Endothelial cell (in vitro differentiated cells): ENCODE measurements around the gene SLC22A14. TPM values are rescaled to one million over a fixed set of nuclear protein-coding genes. Genes with fewer than 3 reads are reported as not detected.

Source experiments
- DNase-seq: peaks from one replicate; pipeline ENCODE4 v3.0.0; 2021; ENCODE audit warnings: low spot score
- H3K27ac Mint-ChIP-seq: one replicate; pipeline ENCODE4 v1.8.0; 2021; ENCODE audit warnings: mixed read lengths, inconsistent platforms; ENCODE audit not compliant: unreplicated experiment
- H3K27me3 Mint-ChIP-seq: one replicate; pipeline ENCODE4 v1.8.0; 2021; ENCODE audit warnings: mild to moderate bottlenecking, moderate library complexity, mixed read lengths, inconsistent platforms; ENCODE audit not compliant: unreplicated experiment
- H3K36me3 Mint-ChIP-seq: one replicate; pipeline ENCODE4 v1.8.0; 2021; ENCODE audit warnings: mild to moderate bottlenecking, low read depth, mixed read lengths, inconsistent platforms; ENCODE audit not compliant: unreplicated experiment
- H3K4me1 Mint-ChIP-seq: one replicate; pipeline ENCODE4 v1.8.0; 2021; ENCODE audit warnings: mild to moderate bottlenecking, mixed read lengths, inconsistent platforms; ENCODE audit not compliant: unreplicated experiment
- H3K4me3 Mint-ChIP-seq: one replicate; pipeline ENCODE4 v1.8.0; 2021; ENCODE audit warnings: mild to moderate bottlenecking, mixed read lengths, inconsistent platforms; ENCODE audit not compliant: unreplicated experiment
- H3K9me3 Mint-ChIP-seq: one replicate; pipeline ENCODE4 v1.8.0; 2021; ENCODE audit warnings: mixed read lengths, inconsistent platforms; ENCODE audit not compliant: unreplicated experiment
- CTCF ChIP-seq: fragments of 200-600 bp; sonication (generic); IDR thresholded peaks from one replicate; pipeline ENCODE4 v1.5.0; 2021; ENCODE audit warnings: antibody characterized with exemption; ENCODE audit not compliant: unreplicated experiment
- total RNA-seq: library from RNA; stranded (reverse); fragmentation: NEBNext Ultra II Directional; extraction: Animal tissue kit (Norgen Biotek cat#: 25700); gene quantifications from one replicate; pipeline ENCODE4 v1.2.1, GENCODE V29; 2021; ENCODE audit not compliant: unreplicated experiment

The SLC22A14 gene
- total RNA-seq, 1 donor from 2014 or later, result 0.36 TPM

GRCh38 chr3:38349684-38350359 lies 67.7 kb downstream of the SLC22A14 start:
- Mint-ChIP-seq H3K27ac (no peak overlapping the region), H3K36me3 (peaks cover 5% of the 10 kb centered on the region), H3K27me3 (peaks cover 3% of the 10 kb centered on the region), H3K4me1 (peaks cover 4% of the 10 kb centered on the region), H3K4me3 (no peak overlapping the region), H3K9me3 (no peaks in the 10 kb centered on the region)
- DNase-seq, result no peak
- no peak for TF ChIP-seq CTCF

GRCh38 chr3:38353151-38353550 lies 71.1 kb downstream of the SLC22A14 start:
- H3K4me3 Mint-ChIP-seq, result no peak overlapping the region
- no peak for TF ChIP-seq CTCF
- DNase-seq, result no peak

GRCh38 chr3:38354588-38355330 lies 72.7 kb downstream of the SLC22A14 start:
- Mint-ChIP-seq H3K27me3 (peaks cover 1% of the 10 kb centered on the region), H3K4me3 (no peak overlapping the region), H3K9me3 (no peaks in the 10 kb centered on the region)

More at GRCh38 chr3:38353151-38353550, 71.1 kb downstream of the SLC22A14 start:
- no peaks in the 10 kb centered on the region for H3K9me3 Mint-ChIP-seq
- H3K36me3 Mint-ChIP-seq, result peaks cover 9% of the 10 kb centered on the region
- no peak overlapping the region for H3K27ac Mint-ChIP-seq
- H3K27me3 Mint-ChIP-seq, result peaks cover 3% of the 10 kb centered on the region
- peaks cover 2% of the 10 kb centered on the region for H3K4me1 Mint-ChIP-seq

GRCh38 chr3:38359038-38359437 lies 76.9 kb downstream of the SLC22A14 start:
- peaks cover 11% of the 10 kb centered on the region for H3K36me3 Mint-ChIP-seq
- H3K27me3 Mint-ChIP-seq, result no peaks in the 10 kb centered on the region
- no peaks in the 10 kb centered on the region for H3K4me1 Mint-ChIP-seq
- no peak for DNase-seq
- H3K4me3 Mint-ChIP-seq, result no peak overlapping the region
- no peak overlapping the region for H3K27ac Mint-ChIP-seq
- no peak for TF ChIP-seq CTCF
- no peaks in the 10 kb centered on the region for H3K9me3 Mint-ChIP-seq

More at GRCh38 chr3:38354588-38355330, 72.7 kb downstream of the SLC22A14 start:
- H3K36me3 Mint-ChIP-seq, result peaks cover 9% of the 10 kb centered on the region
- H3K4me1 Mint-ChIP-seq, result no peaks in the 10 kb centered on the region
- H3K27ac Mint-ChIP-seq, result no peak overlapping the region
- no peak for DNase-seq
- no peak for TF ChIP-seq CTCF

GRCh38 chr3:38360345-38360744 lies 78.3 kb downstream of the SLC22A14 start:
- no peak for DNase-seq
- peaks cover 1% of the 10 kb centered on the region for H3K27me3 Mint-ChIP-seq
- TF ChIP-seq CTCF, result no peak
- H3K27ac Mint-ChIP-seq, result no peak overlapping the region
- H3K4me3 Mint-ChIP-seq, result no peak overlapping the region
- H3K36me3 Mint-ChIP-seq, result peaks cover 16% of the 10 kb centered on the region
- no peaks in the 10 kb centered on the region for H3K9me3 Mint-ChIP-seq
- H3K4me1 Mint-ChIP-seq, result peaks cover 7% of the 10 kb centered on the region
